Kidney epithelial cell (primary cell): ENCODE measurements around the gene DSTN. TPM values are rescaled to one million over a fixed set of nuclear protein-coding genes. Genes with fewer than 3 reads are reported as not detected.

ENCODE experiments used
- DNase-seq: peaks from one replicate; pipeline ENCODE4 v3.0.0-alpha.2; 2010; ENCODE audit warnings: low read depth
- H3K27me3 ChIP-seq: 2 replicates; pipeline ENCODE4 v1.6.0; 2011; ENCODE audit warnings: low read length; ENCODE audit not compliant: control insufficient read depth, insufficient read depth
- H3K36me3 ChIP-seq: 2 replicates; pipeline ENCODE4 v1.5.1; 2011; ENCODE audit warnings: low read length; ENCODE audit not compliant: control insufficient read depth, insufficient read depth
- H3K4me3 ChIP-seq: 2 replicates; pipeline ENCODE4 v1.5.1; 2011; ENCODE audit warnings: low read depth, mild to moderate bottlenecking, control low read depth, low read length
- total RNA-seq: library from RNA; depleted of rRNA; stranded (reverse); fragments of >200 nt; gene quantifications from 2 replicates; pipeline ENCODE4 v1.2.3, GENCODE V29; 2015
- TF ChIP-seq, protein P1 (sequence below): IDR thresholded peaks from 2 replicates; pipeline ENCODE4 v1.5.1; 2011; ENCODE audit warnings: mild to moderate bottlenecking, moderate library complexity, low read length, control low read depth, inconsistent platforms; ENCODE audit not compliant: insufficient read depth, poor library complexity, severe bottlenecking

DSTN gene
- 254 and 255 TPM in 2 replicates for total RNA-seq

DNA sequence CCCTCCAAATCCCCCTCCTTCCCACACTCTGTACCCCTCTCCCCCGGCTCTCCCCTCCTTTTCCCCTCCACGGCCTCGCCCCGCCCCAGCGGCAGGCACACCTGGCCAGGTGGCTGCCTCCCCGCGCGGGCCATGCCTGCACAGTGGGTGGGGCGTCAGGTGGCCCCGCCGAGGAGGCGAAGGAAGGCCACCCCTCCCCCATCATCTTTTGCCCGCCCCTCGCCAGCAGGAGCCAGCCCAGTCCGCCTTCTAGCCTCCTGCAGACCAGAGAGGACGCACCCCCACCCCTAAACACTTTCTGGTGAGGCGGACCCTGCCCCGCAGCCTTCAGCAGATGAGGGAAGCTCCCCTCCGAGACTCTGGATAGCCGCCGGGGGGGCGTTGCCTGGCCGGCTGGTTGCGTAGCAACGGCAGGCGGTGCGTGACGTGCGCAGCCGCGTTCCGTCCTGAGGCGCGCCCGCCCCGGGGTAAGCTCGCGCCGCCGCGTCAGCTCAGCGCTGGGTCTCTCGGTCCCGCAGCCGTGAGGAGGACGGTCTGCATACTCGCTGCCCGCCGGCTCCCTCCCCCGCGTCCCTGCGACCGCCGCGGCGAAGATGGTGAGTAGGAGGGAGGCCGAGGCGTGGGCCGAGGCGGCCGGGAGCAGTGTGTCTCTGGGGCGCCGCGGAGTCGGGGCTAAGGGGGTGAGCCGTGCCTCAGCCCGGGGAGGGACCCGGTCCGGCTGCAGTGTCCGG is at the start of gene DSTN:
Gene DSTN (plus strand): TSS at position 460 of the 731 bp plus-strand sequence. CDS start 134 bp downstream, at position 594.
- H3K4me3 ChIP-seq: peak within 1 kb of the TSS; percentile 98
- TF ChIP-seq, protein P1, sequence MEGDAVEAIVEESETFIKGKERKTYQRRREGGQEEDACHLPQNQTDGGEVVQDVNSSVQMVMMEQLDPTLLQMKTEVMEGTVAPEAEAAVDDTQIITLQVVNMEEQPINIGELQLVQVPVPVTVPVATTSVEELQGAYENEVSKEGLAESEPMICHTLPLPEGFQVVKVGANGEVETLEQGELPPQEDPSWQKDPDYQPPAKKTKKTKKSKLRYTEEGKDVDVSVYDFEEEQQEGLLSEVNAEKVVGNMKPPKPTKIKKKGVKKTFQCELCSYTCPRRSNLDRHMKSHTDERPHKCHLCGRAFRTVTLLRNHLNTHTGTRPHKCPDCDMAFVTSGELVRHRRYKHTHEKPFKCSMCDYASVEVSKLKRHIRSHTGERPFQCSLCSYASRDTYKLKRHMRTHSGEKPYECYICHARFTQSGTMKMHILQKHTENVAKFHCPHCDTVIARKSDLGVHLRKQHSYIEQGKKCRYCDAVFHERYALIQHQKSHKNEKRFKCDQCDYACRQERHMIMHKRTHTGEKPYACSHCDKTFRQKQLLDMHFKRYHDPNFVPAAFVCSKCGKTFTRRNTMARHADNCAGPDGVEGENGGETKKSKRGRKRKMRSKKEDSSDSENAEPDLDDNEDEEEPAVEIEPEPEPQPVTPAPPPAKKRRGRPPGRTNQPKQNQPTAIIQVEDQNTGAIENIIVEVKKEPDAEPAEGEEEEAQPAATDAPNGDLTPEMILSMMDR: no peak
- H3K36me3 ChIP-seq: no peaks in the 10 kb centered on the region
- H3K27me3 ChIP-seq: no peaks in the 10 kb centered on the region
- DNase-seq: peak; percentile 74

DNA sequence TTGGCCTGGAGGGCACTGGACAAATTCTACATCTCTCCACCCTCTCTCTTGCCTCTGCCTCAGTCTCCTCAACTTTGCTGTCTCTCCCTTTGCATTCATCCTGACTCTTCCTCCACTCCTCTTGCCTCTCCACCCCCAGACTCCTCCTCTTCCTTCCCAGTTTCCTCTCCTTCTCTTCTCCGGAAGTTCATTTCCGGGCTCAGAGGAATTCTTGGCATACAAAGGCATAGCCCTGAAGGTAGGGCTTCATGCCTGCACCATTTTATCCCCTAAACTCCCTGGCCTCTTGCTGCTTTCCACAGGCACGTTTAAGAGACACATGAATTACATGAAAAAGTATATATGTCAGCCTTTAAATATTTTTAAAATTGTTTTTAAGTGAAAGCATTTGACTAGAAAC is 49.3 kb upstream of the DSTN start:
- DNase-seq: no peak
- H3K27me3 ChIP-seq: no peaks in the 10 kb centered on the region
- H3K36me3 ChIP-seq: no peaks in the 10 kb centered on the region
- TF ChIP-seq, protein P1: no peak
- no peak overlapping the region for H3K4me3 ChIP-seq

DNA sequence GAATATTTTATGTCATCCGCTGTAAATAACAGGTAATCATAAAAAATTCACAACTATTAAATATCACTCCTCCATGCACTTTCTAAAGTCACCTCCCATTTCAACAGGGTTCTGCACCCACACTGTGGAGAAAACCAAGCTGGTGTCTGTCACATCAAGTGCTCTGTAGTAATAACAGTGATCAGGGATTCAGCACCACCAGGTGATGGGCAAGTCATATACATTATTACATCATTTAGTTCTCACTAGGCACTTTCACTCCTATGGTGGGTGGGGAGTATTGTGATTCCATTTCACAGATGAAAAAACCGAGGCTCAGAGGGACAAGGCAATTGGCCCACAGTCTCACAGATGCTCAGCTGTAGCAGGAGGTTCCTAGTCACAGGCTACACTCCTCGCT is 47.3 kb upstream of the DSTN start:
- no peaks in the 10 kb centered on the region for H3K36me3 ChIP-seq
- H3K4me3 ChIP-seq: no peak overlapping the region
- TF ChIP-seq, protein P1: no peak
- no peaks in the 10 kb centered on the region for H3K27me3 ChIP-seq
- DNase-seq: no peak

DNA sequence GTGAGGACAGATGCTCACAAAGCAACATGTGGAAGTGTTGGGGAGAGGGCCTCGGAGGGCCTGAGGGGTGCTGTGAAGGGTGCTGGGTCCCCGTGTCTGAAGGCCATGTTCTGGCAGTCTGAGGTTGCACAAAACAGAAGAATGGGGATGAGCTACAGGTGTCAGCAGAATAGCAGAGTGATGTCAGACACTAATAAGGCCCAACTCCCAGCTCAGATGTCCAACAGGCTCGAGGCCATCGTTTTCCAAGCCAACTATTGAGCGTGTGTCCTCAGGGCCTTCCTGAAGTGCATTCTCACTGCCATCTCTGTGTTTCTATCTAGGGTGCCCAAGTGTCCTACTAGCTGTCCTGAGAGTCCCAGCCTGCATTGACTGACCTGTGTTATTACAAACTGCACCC is 46.5 kb upstream of the DSTN start:
- H3K36me3 ChIP-seq: no peaks in the 10 kb centered on the region
- no peak overlapping the region for H3K4me3 ChIP-seq
- TF ChIP-seq, protein P1: no peak
- DNase-seq: no peak
- H3K27me3 ChIP-seq: no peaks in the 10 kb centered on the region

DNA sequence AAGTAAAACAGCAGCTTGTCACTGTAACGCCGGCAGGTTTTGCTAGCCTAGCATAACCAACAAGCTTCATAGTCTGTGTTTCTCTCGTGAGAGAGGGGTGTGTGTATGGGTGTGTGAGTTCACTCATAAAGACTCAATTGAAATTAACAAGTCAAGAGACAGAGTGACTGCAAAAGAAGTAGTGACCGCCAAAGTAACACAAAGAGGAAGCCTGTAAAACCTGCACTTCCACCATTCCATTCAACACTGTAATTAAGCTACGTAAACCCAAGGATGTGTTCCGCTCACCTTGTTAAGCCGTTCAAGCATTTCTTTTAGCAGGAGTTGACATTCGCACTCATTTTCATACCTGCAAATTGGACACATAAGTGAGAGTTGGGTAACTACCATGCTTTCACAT is 45.3 kb upstream of the DSTN start:
- no peak overlapping the region for H3K4me3 ChIP-seq
- H3K27me3 ChIP-seq: no peaks in the 10 kb centered on the region
- no peaks in the 10 kb centered on the region for H3K36me3 ChIP-seq
- DNase-seq: no peak
- TF ChIP-seq, protein P1: no peak

DNA sequence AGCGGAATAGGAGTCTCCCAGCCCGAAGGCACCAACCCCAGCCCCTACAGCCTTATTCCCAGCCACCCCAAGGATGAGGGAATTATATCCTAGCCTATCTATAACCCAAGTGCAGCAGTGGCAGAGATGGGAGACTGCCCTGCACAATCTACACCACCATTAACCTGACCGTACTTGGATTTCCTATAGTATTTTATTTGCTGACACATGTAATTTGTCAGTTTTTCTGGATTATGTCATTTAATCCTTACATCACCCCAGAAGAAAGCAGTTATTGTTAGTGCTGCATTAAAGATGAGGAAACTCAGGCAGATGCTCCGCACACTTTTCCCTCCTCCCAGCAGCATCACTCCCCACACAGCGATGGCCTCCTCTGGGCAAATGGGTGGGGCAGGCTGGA is 44.7 kb upstream of the DSTN start:
- no peak for DNase-seq
- H3K27me3 ChIP-seq: no peaks in the 10 kb centered on the region
- H3K4me3 ChIP-seq: no peak overlapping the region
- no peaks in the 10 kb centered on the region for H3K36me3 ChIP-seq
- TF ChIP-seq, protein P1: no peak
